Left lung (tissue), 10 donors: ENCODE data around the gene HMGCL. TPM values are rescaled to one million over a fixed set of nuclear protein-coding genes. Genes with fewer than 3 reads are reported as not detected.

Experiments used
- ATAC-seq: fragments of 200-7000 bp; cut with Tn5 transposase; one replicate; pipeline ENCODE4 v1.9.1; 2020; ENCODE audit warnings: moderate library complexity
- DNase-seq, 4 donors: peaks; one replicate each; pipeline ENCODE4 v3.0.0-alpha.2; 2013 to 2020
- H3K27ac ChIP-seq, 2 donors: fragments of 200-600 bp; sonication (generic) in 1 of 2; one replicate each; pipeline versions ENCODE4 v1.5.0 to v1.8.0; 2020 to 2021
- H3K27me3 ChIP-seq, 2 donors: fragments of 200-600 bp; sonication (generic) in 1 of 2; one replicate each; pipeline versions ENCODE4 v1.5.0 to v1.8.0; 2020 to 2021
- H3K36me3 ChIP-seq, 2 donors: fragments of 200-600 bp; sonication (generic) in 1 of 2; one replicate each; pipeline versions ENCODE4 v1.5.0 to v1.8.0; 2020 to 2021
- H3K4me1 ChIP-seq, 2 donors: fragments of 200-600 bp; one replicate each; pipeline ENCODE4 v1.8.0; 2021
- H3K4me3 ChIP-seq, 2 donors: fragments of 200-600 bp; sonication (generic) in 1 of 2; one replicate each; pipeline versions ENCODE4 v1.5.0 to v1.8.0; 2020 to 2021; ENCODE audit warnings: mild to moderate bottlenecking in 1 of 2
- H3K9me3 ChIP-seq, 2 donors: fragments of 200-600 bp; sonication (generic) in 1 of 2; one replicate each; pipeline versions ENCODE4 v1.5.0 to v1.8.0; 2020 to 2021
- CTCF ChIP-seq, 2 donors: fragments of 200-600 bp; sonication (generic) in 1 of 2; IDR thresholded peaks; one replicate each; pipeline versions ENCODE4 v1.5.0 to v1.8.0; 2021; ENCODE audit warnings: antibody characterized with exemption in 2 of 2
- intact Hi-C, 2 donors: fragments of 100-400 bp; cut with DNase I; formaldehyde crosslinking; loops; one replicate each; pipeline versions ENCODE4 v1.11.2 to v1.14.2; 2022
- polyA plus RNA-seq, 6 donors: library from polyadenylated mRNA; unstranded; fragments of 120-200 nt; gene quantifications; one replicate each; pipeline ENCODE4 v1.2.1, GENCODE V29; 2013; ENCODE audit not compliant: insufficient read length in 6 of 6
- total RNA-seq, 2 donors: library from RNA; stranded (reverse); fragmentation: NEBNext Ultra II Directional; extraction: Animal tissue kit (Norgen Biotek cat#: 25700); gene quantifications; one replicate each; pipeline ENCODE4 v1.2.1, GENCODE V29; 2021
- donor health status: DM: no; HTN: yes; CAD: no.
- donor health status: DM: no; HTN: no; CAD: no.

Gene HMGCL
- total and polyA plus RNA-seq, 8 donors, result 32.3 to 51.3 (median 34.8) TPM

- no peak for TF ChIP-seq CTCF (IDR thresholded peaks at IDR 0.05)
- H3K27me3 ChIP-seq, result no peaks in the 10 kb centered on the region
- DNase-seq, result no peak
- H3K4me1 ChIP-seq, result peaks cover 13 to 33% of the 10 kb centered on the region in 2 donors
- H3K4me3 ChIP-seq, result peak overlapping the region; percentile 69 to 89
- peaks cover 0 to 60% of the 10 kb centered on the region in 2 donors for H3K36me3 ChIP-seq
- ATAC-seq, result peak; percentile 45
- intact Hi-C loops, result no loop called here
- peak overlapping the region; percentile 55 to 81 for H3K27ac ChIP-seq
- no peaks in the 10 kb centered on the region for H3K9me3 ChIP-seq
Observed at GRCh38 chr1:23791516-23792047, 33.6 kb downstream of the HMGCL start.

- DNase-seq, result peak; percentile 89 to 99 (median 94)
- Histone ChIP-seq H3K4me1 (peaks cover 13 to 33% of the 10 kb centered on the region in 2 donors), H3K27me3 (no peaks in the 10 kb centered on the region), H3K4me3 (peak within 1 kb of the TSS; percentile 69 to 89), H3K9me3 (no peaks in the 10 kb centered on the region), H3K36me3 (peaks cover 0 to 60% of the 10 kb centered on the region in 2 donors), H3K27ac (peak within 1 kb of the TSS; percentile 55 to 81)
- TF ChIP-seq CTCF (IDR thresholded peaks at IDR 0.05), result no peak
- ATAC-seq, result peak; percentile 90
- intact Hi-C loops, result no loop called here
Observed at GRCh38 chr1:23790696-23791515, 34.3 kb downstream of the HMGCL start, which contains the start of gene LYPLA2. Gene LYPLA2, plus strand, starts transcription at chr1:23791145. Its CDS starts 1,538 bp downstream, at chr1:23792683.

- intact Hi-C loops, result no loop called here
- Histone ChIP-seq H3K4me3 (no peak overlapping the region), H3K4me1 (peaks cover 13 to 32% of the 10 kb centered on the region in 2 donors), H3K27ac (no peak overlapping the region), H3K9me3 (no peaks in the 10 kb centered on the region), H3K27me3 (no peaks in the 10 kb centered on the region), H3K36me3 (peaks cover 0 to 59% of the 10 kb centered on the region in 2 donors)
- DNase-seq (no peak), ATAC-seq (no peak)
- no peak for TF ChIP-seq CTCF (IDR thresholded peaks at IDR 0.05)
Observed at GRCh38 chr1:23788695-23789094, 36.5 kb downstream of the HMGCL start.

GRCh38 chr1:23787701-23788100 is 37.5 kb downstream of the HMGCL start:
- no peak for DNase-seq
- peaks cover 0 to 53% of the 10 kb centered on the region in 2 donors for H3K36me3 ChIP-seq
- ATAC-seq, result no peak

More at GRCh38 chr1:23787701-23788100, 37.5 kb downstream of the HMGCL start:
- TF ChIP-seq CTCF (IDR thresholded peaks at IDR 0.05), result no peak
- H3K4me1 ChIP-seq, result peaks cover 10 to 22% of the 10 kb centered on the region in 2 donors
- intact Hi-C loops, result no loop called here
- H3K4me3 ChIP-seq, result no peak overlapping the region
- H3K9me3 ChIP-seq, result no peaks in the 10 kb centered on the region
- H3K27me3 ChIP-seq, result no peaks in the 10 kb centered on the region
- H3K27ac ChIP-seq, result no peak overlapping the region
